ENCODE data around the gene SVOPL. TPM values are rescaled to one million over a fixed set of nuclear protein-coding genes. Genes with fewer than 3 reads are reported as not detected.

Gene SVOPL
- total and polyA plus RNA-seq, 10 donors: 0.13 to 0.97 (median 0.17) TPM; not detected in 7

- Histone ChIP-seq H3K4me1 (peaks cover 0 to 16% (median 4%) of the 10 kb centered on the region in 6 donors), H3K27ac (no peak overlapping the region), H3K27me3 (replicated peaks in 1 of 7) (peaks cover 0 to 26% (median 4%) of the 10 kb centered on the region in 7 donors), H3K9me3 (no peaks in the 10 kb centered on the region), H3K36me3 (no peaks in the 10 kb centered on the region), H3K4me3 (no peak overlapping the region)
- TF ChIP-seq POLR2A (IDR thresholded peaks at IDR 0.05) (no peak), CTCF (IDR thresholded peaks at IDR 0.05 in 8 of 11, conservative IDR thresholded peaks at IDR 0.05 in 3 of 11) (no peak), POLR2AphosphoS5 (IDR thresholded peaks at IDR 0.05) (no peak)
- WGBS, 5 donors: 67 to 77% (median 69%) methylated on average over 6 of the region's 6 CpGs
- intact Hi-C loops (cut with DNase I; ENCODE audit: low total_unique reads): no loop called here
- no peak for DNase-seq
Measured at GRCh38 chr7:138667535-138668228, 33.5 kb downstream of the SVOPL start.

GRCh38 chr7:138666385-138666784, 34.8 kb downstream of the SVOPL start:
- TF ChIP-seq POLR2A (IDR thresholded peaks at IDR 0.05) (no peak), CTCF (IDR thresholded peaks at IDR 0.05 in 8 of 11, conservative IDR thresholded peaks at IDR 0.05 in 3 of 11) (no peak), POLR2AphosphoS5 (IDR thresholded peaks at IDR 0.05) (no peak)
- Histone ChIP-seq H3K27ac (peak overlapping the region in 1 of 8 donors; percentile 31), H3K36me3 (no peaks in the 10 kb centered on the region), H3K4me1 (peaks cover 0 to 16% (median 4%) of the 10 kb centered on the region in 6 donors), H3K4me3 (no peak overlapping the region), H3K9me3 (no peaks in the 10 kb centered on the region), H3K27me3 (replicated peaks in 1 of 7) (peaks cover 0 to 28% (median 4%) of the 10 kb centered on the region in 7 donors)
- WGBS, 5 donors: 23 to 49% (median 34%) methylated on average over 2 of the region's 2 CpGs
- no peak for DNase-seq
- intact Hi-C loops (cut with DNase I; ENCODE audit: low total_unique reads): no loop called here

GRCh38 chr7:138665669-138666140, 35.5 kb downstream of the SVOPL start:
- WGBS, 5 donors: 50 to 75% (median 59%) methylated on average over 4 of the region's 4 CpGs
- peaks cover 0 to 16% (median 4%) of the 10 kb centered on the region in 6 donors for H3K4me1 ChIP-seq
- H3K27ac ChIP-seq: peak overlapping the region in 1 of 8 donors; percentile 31
- DNase-seq: no peak
- no peaks in the 10 kb centered on the region for H3K36me3 ChIP-seq
- intact Hi-C loops (cut with DNase I; ENCODE audit: low total_unique reads): no loop called here
- no peak overlapping the region for H3K4me3 ChIP-seq
- peaks cover 0 to 28% (median 4%) of the 10 kb centered on the region in 7 donors for H3K27me3 ChIP-seq (replicated peaks in 1 of 7)
- H3K9me3 ChIP-seq: no peaks in the 10 kb centered on the region
- TF ChIP-seq POLR2AphosphoS5 (IDR thresholded peaks at IDR 0.05) (no peak), POLR2A (IDR thresholded peaks at IDR 0.05) (no peak), CTCF (IDR thresholded peaks at IDR 0.05 in 8 of 11, conservative IDR thresholded peaks at IDR 0.05 in 3 of 11) (no peak)

GRCh38 chr7:138665249-138665648, 35.9 kb downstream of the SVOPL start:
- Histone ChIP-seq H3K27me3 (replicated peaks in 1 of 7) (peaks cover 0 to 28% (median 4%) of the 10 kb centered on the region in 7 donors), H3K9me3 (no peaks in the 10 kb centered on the region), H3K4me3 (no peak overlapping the region), H3K36me3 (no peaks in the 10 kb centered on the region), H3K27ac (no peak overlapping the region), H3K4me1 (peaks cover 0 to 16% (median 4%) of the 10 kb centered on the region in 6 donors)
- no peak for DNase-seq
- 69 to 77% (median 75%) methylated on average over 4 of the region's 4 CpGs for whole genome bisulfite sequencing, 5 donors
- no peak for TF ChIP-seq CTCF (IDR thresholded peaks at IDR 0.05 in 8 of 11, conservative IDR thresholded peaks at IDR 0.05 in 3 of 11)
- TF ChIP-seq POLR2A (IDR thresholded peaks at IDR 0.05): no peak
- TF ChIP-seq POLR2AphosphoS5 (IDR thresholded peaks at IDR 0.05): no peak
- intact Hi-C loops (cut with DNase I; ENCODE audit: low total_unique reads): no loop called here

Data from spleen (tissue), 11 donors.